GM21529 (cell line): ENCODE results near the gene CALN1.

Experiments used
- ATAC-seq: cut with Tn5 transposase; IDR thresholded peaks from one replicate; pipeline ENCODE4 v1.9.1; 2021; ENCODE audit not compliant: unreplicated experiment

Gene CALN1

GRCh38 chr7:71817916-71818315 lies 594.2 kb downstream of the CALN1 start:
- ATAC-seq = no peak

GRCh38 chr7:71808115-71808514 lies 604.0 kb downstream of the CALN1 start:
- ATAC-seq = no peak

GRCh38 chr7:71804256-71804655 lies 607.9 kb downstream of the CALN1 start:
- ATAC-seq = no peak

DNA sequence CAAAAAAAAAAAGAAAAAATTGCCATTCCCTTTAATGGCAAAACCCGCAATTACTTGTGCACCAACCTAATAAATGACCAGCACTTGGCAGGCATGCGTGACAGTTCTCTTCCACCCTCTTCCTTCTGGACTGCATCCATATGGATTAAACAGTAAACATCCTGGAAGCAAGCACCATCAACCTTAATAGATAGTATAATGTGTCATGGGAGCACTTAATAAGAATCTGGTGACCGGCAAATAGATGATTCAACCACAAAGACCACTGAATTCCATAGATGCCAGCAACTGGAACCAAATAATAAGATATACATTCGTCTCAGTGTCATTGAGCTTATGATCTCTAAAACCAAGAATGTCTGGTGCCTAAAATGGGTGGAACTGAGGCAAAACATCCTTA lies 610.2 kb downstream of the CALN1 start:
- no peak for ATAC-seq

DNA sequence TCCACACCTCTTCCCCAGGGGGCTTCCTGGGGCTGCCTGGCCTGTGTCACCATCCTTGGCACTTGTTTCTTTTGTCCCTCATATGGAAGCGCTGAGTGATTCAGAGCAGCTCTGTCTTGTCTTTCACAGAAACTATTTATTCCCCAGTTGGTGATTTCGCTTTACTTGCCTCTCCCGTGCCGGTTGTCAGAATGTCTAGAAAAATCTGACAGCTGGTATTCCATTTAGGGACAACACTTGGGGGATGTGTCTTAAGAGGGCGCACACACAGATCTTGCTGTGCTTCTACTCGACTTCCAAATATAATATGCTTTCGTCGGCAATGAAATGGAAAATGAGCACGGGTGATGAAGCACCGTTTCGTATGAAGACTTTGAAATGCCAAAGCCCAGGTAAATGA lies 611.8 kb downstream of the CALN1 start:
- no peak for ATAC-seq

- no peak for ATAC-seq
Observed at GRCh38 chr7:71795410-71795809, 616.7 kb downstream of the CALN1 start.

DNA sequence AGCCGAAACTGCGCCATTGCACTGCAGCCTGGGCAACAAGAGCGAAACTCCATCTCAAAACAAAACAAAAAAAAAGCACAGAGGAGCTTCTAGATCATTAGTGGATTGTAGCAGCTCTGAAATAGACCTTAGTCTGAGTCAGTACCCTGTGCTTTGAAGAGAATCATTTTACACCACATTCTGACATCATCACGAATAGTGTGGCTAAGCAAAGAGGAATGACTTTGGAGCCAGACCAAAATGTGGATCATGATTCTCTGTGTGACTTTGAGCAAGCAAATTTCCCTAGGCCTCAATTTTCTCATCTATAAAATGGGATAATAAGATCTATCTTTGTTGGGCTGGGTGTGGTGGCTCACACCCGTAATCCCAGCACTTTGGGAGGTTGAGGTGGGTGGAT lies 618.9 kb downstream of the CALN1 start:
- no peak for ATAC-seq

- no peak for ATAC-seq
Observed at GRCh38 chr7:71787513-71787912, 624.6 kb downstream of the CALN1 start.

- ATAC-seq = no peak
Observed at GRCh38 chr7:71785216-71785615, 626.9 kb downstream of the CALN1 start.

GRCh38 chr7:71784781-71785180 lies 627.4 kb downstream of the CALN1 start:
- no peak for ATAC-seq

DNA sequence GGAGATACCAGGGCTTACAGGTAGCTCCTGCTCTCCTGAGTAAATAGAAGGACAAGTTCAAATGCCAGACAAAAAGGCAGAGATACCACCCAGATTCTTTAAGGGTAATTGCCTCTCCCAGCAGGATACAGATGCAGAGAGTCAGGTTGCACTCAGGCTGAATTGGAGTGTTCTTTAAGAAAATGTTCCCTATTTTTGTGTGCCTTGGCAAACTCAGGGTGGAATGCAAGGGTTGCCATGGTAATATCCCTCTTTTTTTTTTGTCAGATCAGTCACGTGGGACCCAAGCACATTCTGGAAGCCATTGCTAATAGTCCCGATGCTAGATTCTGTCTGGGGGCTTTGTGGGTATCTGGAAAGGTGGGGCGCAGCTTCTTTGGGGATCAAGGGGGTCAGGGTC lies 628.0 kb downstream of the CALN1 start:
- no peak for ATAC-seq

- ATAC-seq = no peak
Observed at GRCh38 chr7:71783779-71784178, 628.4 kb downstream of the CALN1 start.

DNA sequence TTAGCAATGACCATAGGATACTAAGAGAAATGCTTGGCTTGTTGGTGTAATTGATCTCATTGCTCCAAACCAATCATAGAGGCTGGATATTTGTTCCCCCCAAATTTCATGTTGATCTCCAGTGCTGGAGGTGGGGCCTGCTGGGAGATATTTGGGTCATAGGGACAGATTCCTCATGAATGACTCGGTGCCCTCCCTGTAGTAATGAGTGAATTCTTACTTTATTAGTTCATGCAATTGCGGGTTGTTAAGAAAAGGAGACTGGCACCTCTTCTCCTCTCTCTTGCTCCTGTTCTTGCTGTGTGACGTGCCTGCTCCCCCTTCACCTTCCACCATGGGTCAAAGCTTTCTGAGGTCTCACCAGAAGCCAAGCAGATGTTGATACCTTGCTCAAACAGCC lies 630.1 kb downstream of the CALN1 start:
- ATAC-seq = no peak

GRCh38 chr7:71780282-71780681 lies 631.9 kb downstream of the CALN1 start:
- no peak for ATAC-seq

DNA sequence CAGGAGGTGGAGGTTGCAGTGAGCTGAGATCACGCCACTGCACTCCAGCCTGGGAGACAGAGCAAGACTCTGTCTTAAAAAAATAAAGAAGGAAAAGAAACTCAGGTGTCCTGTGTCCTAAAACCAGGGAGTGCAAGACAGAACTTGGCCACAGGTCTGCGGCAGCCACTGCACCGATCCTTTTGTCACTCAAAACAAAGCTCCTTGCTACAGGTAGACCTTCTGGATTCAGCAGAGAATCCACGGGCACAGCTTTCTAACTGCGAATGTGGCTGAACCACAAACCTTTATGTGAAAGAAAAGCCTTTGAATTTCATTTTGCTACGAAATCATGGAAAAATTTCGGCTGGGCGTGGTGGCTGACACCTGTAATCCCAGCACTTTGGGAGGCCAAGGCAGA lies 634.9 kb downstream of the CALN1 start:
- ATAC-seq = no peak

GRCh38 chr7:71776726-71777125 lies 635.4 kb downstream of the CALN1 start:
- no peak for ATAC-seq

DNA sequence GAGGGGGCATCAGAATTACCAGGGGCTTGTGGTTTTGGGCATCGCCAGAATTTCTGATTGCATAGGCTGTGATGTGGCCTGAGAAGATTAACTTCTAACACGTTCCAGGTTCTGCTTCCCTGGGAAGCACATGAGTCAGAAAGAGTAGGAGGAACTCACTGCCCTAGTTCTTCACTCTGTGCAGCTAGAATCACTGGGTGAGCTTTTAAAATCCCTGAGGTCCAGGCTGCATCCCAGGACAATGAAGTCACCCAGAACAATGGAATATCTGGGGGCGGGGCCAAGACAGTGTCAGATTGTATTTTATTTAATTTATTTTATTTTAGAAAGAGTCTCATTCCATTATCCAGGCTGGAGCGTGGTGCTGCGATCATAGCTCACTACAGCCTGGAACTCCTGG lies 636.5 kb downstream of the CALN1 start:
- no peak for ATAC-seq

DNA sequence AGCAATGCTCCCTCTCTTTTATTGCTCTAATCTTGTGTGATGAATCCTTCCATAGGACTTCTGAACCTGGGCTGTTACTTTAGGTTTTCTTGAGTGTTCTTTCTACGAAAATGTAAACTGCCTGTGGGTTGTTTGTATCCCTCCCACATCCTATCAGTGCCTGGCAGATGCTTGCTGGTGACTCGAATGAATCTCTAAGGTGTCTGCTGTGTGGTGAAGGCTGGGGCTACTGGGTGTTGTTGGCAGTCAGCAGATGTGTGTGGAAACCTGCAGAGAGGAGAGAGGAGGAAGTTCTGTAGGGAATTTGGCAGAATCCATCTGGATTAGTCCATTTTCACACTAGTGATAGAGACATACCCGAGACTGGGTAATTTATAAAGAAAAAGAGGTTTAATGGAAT lies 639.4 kb downstream of the CALN1 start:
- ATAC-seq = no peak

DNA sequence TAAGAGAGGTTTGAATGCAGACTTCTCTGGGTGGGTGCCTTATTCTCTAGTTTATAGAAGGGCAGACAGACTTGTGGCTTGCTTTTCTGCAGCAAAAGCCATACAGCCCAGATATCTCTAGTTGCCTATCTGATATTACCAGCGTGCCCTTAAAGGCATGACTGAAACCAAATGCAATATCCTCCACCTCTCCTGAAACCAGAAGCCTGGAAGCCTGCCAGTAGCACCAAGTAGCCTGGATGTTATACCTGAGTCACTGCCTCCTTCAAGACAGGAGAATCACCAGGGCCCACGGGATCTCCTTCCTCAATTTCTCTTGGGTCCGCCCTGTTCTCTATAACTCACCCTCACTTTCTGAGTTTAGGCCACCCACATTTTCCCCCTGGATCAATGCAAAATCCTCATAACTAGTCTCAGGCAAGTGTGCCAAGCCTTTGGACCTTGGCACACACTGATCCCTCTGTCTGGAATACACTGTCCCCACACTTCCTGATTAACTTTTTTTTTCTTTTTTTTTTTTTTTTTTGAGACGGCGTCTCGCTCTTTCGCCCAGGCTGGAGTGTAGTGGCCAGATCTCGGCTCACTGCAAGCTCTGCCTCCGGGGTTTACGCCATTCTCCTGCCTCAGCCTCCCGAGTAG lies 641.8 kb downstream of the CALN1 start:
- ATAC-seq = no peak

DNA sequence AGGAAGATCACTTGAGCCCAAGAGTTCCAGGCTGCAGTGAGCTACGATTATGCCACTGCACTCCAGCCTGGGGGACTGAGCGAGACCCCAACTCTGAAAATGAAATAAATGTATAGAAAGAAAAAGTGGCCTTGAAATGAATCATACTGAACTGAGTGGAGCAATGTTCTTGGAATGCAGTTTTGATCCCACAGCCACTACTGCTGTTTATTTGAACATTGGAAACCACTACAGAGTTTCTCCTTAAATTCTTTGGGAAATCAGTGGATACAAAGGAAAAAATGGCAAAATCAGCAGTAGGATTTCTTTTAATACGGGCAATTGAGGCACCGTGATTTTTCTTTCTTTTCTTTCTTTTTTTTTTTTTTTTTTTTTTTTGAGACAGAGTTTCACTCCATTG lies 642.8 kb downstream of the CALN1 start:
- no peak for ATAC-seq

DNA sequence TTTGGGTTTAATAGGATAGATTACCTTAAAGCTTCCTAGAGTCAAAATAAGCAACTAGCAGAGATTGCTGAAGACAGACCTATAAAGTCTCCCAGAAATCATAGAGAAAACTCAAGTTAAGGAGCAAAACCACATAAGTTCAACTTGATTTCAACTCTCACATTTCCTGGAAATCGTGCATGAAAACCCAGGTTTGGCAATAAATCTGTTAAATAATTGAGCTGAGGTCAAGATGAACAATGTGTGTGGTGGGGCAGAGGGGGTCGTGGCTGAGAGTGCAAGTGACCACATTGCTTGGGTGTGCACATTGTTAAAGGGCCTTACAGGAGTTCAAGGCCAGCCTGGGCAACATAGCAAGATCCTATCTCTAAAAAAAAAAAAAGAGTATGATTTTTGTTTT lies 643.7 kb downstream of the CALN1 start:
- no peak for ATAC-seq

- no peak for ATAC-seq
Observed at GRCh38 chr7:71766016-71766415, 646.1 kb downstream of the CALN1 start.

- ATAC-seq = no peak
Observed at GRCh38 chr7:71761336-71761735, 650.8 kb downstream of the CALN1 start.

DNA sequence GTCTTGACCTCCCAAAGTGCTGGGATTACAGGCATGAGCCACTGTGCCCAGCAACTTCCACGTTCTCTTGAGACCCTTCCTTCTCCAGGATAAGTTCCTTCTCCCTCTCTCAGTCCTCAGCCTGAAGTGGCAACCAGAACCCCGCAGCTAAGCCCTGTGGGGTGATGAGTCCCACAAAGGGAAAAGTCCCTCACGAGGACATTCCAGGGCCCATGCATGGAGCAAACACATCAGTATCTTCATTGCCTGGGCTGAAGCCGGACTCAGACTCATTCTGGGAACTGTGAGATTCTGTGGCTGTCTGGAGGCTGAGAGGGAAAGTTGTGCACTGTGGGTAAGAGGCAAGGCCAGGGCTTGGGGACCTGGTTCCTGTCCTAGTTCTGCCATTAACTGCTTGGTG lies 657.3 kb downstream of the CALN1 start:
- ATAC-seq = no peak
